Nephron progenitor cell (in vitro differentiated cells): ENCODE results near the gene APOBEC3H.
A peak's percentile ranks its signal among the peaks of the same experiment; 100 is the strongest.

Source experiments
- DNase-seq: peaks from one replicate; pipeline ENCODE4 v3.0.0; 2021
- H3K27ac Mint-ChIP-seq: 2 replicates; pipeline ENCODE4 v1.8.0; 2021; ENCODE audit warnings: mild to moderate bottlenecking, moderate library complexity, mixed read lengths
- H3K27me3 Mint-ChIP-seq: 2 replicates; pipeline ENCODE4 v1.8.0; 2021; ENCODE audit warnings: mild to moderate bottlenecking, low read depth, mixed read lengths; ENCODE audit not compliant: poor library complexity
- H3K36me3 Mint-ChIP-seq: 2 replicates; pipeline ENCODE4 v1.8.0; 2021; ENCODE audit warnings: low read depth, mixed read lengths
- H3K4me1 Mint-ChIP-seq: 2 replicates; pipeline ENCODE4 v1.8.0; 2021; ENCODE audit warnings: mixed read lengths
- H3K4me3 Mint-ChIP-seq: 2 replicates; pipeline ENCODE4 v1.8.0; 2021; ENCODE audit warnings: mild to moderate bottlenecking, moderate library complexity, mixed read lengths
- H3K9me3 Mint-ChIP-seq: 2 replicates; pipeline ENCODE4 v1.8.0; 2021; ENCODE audit warnings: mild to moderate bottlenecking, moderate library complexity, mixed read lengths
- TF ChIP-seq, protein P1 (sequence below): fragments of 200-600 bp; sonication (generic); IDR thresholded peaks from 2 replicates; pipeline ENCODE4 v1.5.0; 2021; ENCODE audit warnings: antibody characterized with exemption

Gene APOBEC3H

GRCh38 chr22:39151329-39151975 is 54.4 kb downstream of the APOBEC3H start:
- no peaks in the 10 kb centered on the region for H3K9me3 Mint-ChIP-seq
- H3K27me3 Mint-ChIP-seq, result peaks cover 56% of the 10 kb centered on the region
- no peaks in the 10 kb centered on the region for H3K36me3 Mint-ChIP-seq
- peak overlapping the region; percentile 76 for H3K4me3 Mint-ChIP-seq
- no peak for DNase-seq
- TF ChIP-seq, protein P1, sequence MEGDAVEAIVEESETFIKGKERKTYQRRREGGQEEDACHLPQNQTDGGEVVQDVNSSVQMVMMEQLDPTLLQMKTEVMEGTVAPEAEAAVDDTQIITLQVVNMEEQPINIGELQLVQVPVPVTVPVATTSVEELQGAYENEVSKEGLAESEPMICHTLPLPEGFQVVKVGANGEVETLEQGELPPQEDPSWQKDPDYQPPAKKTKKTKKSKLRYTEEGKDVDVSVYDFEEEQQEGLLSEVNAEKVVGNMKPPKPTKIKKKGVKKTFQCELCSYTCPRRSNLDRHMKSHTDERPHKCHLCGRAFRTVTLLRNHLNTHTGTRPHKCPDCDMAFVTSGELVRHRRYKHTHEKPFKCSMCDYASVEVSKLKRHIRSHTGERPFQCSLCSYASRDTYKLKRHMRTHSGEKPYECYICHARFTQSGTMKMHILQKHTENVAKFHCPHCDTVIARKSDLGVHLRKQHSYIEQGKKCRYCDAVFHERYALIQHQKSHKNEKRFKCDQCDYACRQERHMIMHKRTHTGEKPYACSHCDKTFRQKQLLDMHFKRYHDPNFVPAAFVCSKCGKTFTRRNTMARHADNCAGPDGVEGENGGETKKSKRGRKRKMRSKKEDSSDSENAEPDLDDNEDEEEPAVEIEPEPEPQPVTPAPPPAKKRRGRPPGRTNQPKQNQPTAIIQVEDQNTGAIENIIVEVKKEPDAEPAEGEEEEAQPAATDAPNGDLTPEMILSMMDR, result no peak
- H3K4me1 Mint-ChIP-seq, result peaks cover 30% of the 10 kb centered on the region
- no peak overlapping the region for H3K27ac Mint-ChIP-seq

- DNase-seq, result no peak
- H3K27me3 Mint-ChIP-seq, result peaks cover 62% of the 10 kb centered on the region
- no peaks in the 10 kb centered on the region for H3K9me3 Mint-ChIP-seq
- peak overlapping the region; percentile 76 for H3K4me3 Mint-ChIP-seq
- TF ChIP-seq, protein P1, result no peak
- peaks cover 30% of the 10 kb centered on the region for H3K4me1 Mint-ChIP-seq
- no peak overlapping the region for H3K27ac Mint-ChIP-seq
- no peaks in the 10 kb centered on the region for H3K36me3 Mint-ChIP-seq
Observed at GRCh38 chr22:39152024-39152510, 55.0 kb downstream of the APOBEC3H start.

- H3K27me3 Mint-ChIP-seq, result peaks cover 68% of the 10 kb centered on the region
- no peak within 1 kb of the TSS for H3K27ac Mint-ChIP-seq
- TF ChIP-seq, protein P1, result no peak
- H3K9me3 Mint-ChIP-seq, result no peaks in the 10 kb centered on the region
- peak; percentile 96 for DNase-seq
- H3K4me1 Mint-ChIP-seq, result peaks cover 30% of the 10 kb centered on the region
- no peaks in the 10 kb centered on the region for H3K36me3 Mint-ChIP-seq
- H3K4me3 Mint-ChIP-seq, result peak within 1 kb of the TSS; percentile 81
Observed at GRCh38 chr22:39152511-39153219, 55.6 kb downstream of the APOBEC3H start, which contains the start of gene CBX7. TSS of gene CBX7 (minus strand) at chr22:39152680. CDS start at chr22:39152444, 236 bp downstream.

- no peaks in the 10 kb centered on the region for H3K36me3 Mint-ChIP-seq
- peaks cover 27% of the 10 kb centered on the region for H3K4me1 Mint-ChIP-seq
- peaks cover 74% of the 10 kb centered on the region for H3K27me3 Mint-ChIP-seq
- DNase-seq, result no peak
- H3K27ac Mint-ChIP-seq, result no peak overlapping the region
- TF ChIP-seq, protein P1, result no peak
- peak overlapping the region; percentile 81 for H3K4me3 Mint-ChIP-seq
- H3K9me3 Mint-ChIP-seq, result no peaks in the 10 kb centered on the region
Observed at GRCh38 chr22:39153220-39153717, 56.2 kb downstream of the APOBEC3H start.
